ENCODE measurements around the gene MYH7.

GRCh38 chr14:23469127-23469905 is 33.9 kb upstream of the MYH7 start, which contains the start of gene NGDN:
- TF ChIP-seq CTCF (IDR thresholded peaks at IDR 0.05) (peak; percentile 88 to 99 (median 98)), POLR2A (IDR thresholded peaks at IDR 0.05) (peak; percentile 12)
